Ishikawa (cell line): ENCODE measurements around the gene JMJD8.

ENCODE experiments used
- CEBPB ChIP-seq: IDR thresholded peaks from 2 replicates; pipeline ENCODE4 v1.6.1; 2012
- CREB1 ChIP-seq: IDR thresholded peaks from 2 replicates; pipeline ENCODE4 v1.6.1; 2012; ENCODE audit warnings: low read depth
- EGR1 ChIP-seq: IDR thresholded peaks from 2 replicates; pipeline ENCODE4 v1.6.1; 2012
- EP300 ChIP-seq: IDR thresholded peaks from 2 replicates; pipeline ENCODE4 v1.6.1; 2012; ENCODE audit warnings: borderline replicate concordance
- FOXM1 ChIP-seq: IDR thresholded peaks from 2 replicates; pipeline ENCODE4 v1.6.1; 2012; ENCODE audit warnings: low read depth, borderline replicate concordance
- NFIC ChIP-seq: IDR thresholded peaks from 2 replicates; pipeline ENCODE4 v1.6.1; 2012
- RAD21 ChIP-seq: IDR thresholded peaks from 2 replicates; pipeline ENCODE4 v1.6.1; 2012; ENCODE audit warnings: low read depth
- TAF1 ChIP-seq: IDR thresholded peaks from 2 replicates; pipeline ENCODE4 v1.6.1; 2012; ENCODE audit warnings: low read depth, mild to moderate bottlenecking
- TCF12 ChIP-seq: IDR thresholded peaks from 2 replicates; pipeline ENCODE4 v1.6.1; 2012; ENCODE audit warnings: low read depth
- TEAD4 ChIP-seq: IDR thresholded peaks from 2 replicates; pipeline ENCODE4 v1.6.1; 2012
- YY1 ChIP-seq: IDR thresholded peaks from 2 replicates; pipeline ENCODE4 v1.6.1; 2012; ENCODE audit warnings: low read depth
- ZBTB7A ChIP-seq: IDR thresholded peaks from 2 replicates; pipeline ENCODE4 v1.6.1; 2012; ENCODE audit warnings: low read depth
- TF ChIP-seq, protein P1 (sequence below): IDR thresholded peaks from 2 replicates; pipeline ENCODE4 v1.6.1; 2012
- TF ChIP-seq, protein P2 (sequence below): IDR thresholded peaks from 2 replicates; pipeline ENCODE4 v1.6.1; 2012; ENCODE audit warnings: low read depth, mild to moderate bottlenecking
- TF ChIP-seq, protein P3 (sequence below): IDR thresholded peaks from 2 replicates; pipeline ENCODE4 v1.6.1; 2012

JMJD8 gene

DNA sequence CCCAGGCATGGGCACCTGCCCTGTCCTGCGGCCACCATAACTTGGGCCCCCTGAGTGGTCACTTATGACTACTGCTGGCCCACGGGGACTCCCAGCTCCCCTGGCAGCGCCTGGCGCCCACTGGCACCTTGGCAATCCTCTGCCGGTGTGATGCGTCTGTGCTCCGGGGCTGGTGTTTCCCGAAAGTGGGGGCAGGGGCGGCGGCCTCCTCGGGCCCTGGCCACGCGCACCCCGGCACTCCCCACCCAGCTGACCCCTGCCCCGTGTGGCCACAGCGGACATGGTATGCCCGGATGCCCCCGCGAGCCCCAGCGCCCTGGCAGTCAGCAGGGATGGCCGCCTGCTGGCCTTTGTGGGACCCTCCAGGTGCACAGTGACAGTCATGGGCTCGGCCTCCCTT is 26.6 kb downstream of the JMJD8 start:
- TF ChIP-seq CEBPB (no peak), TEAD4 (no peak), EP300 (no peak), TAF1 (no peak), CREB1 (no peak), FOXM1 (no peak), ZBTB7A (no peak)
- TF ChIP-seq, protein P1, sequence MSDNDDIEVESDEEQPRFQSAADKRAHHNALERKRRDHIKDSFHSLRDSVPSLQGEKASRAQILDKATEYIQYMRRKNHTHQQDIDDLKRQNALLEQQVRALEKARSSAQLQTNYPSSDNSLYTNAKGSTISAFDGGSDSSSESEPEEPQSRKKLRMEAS: no peak
- TF ChIP-seq, protein P2, sequence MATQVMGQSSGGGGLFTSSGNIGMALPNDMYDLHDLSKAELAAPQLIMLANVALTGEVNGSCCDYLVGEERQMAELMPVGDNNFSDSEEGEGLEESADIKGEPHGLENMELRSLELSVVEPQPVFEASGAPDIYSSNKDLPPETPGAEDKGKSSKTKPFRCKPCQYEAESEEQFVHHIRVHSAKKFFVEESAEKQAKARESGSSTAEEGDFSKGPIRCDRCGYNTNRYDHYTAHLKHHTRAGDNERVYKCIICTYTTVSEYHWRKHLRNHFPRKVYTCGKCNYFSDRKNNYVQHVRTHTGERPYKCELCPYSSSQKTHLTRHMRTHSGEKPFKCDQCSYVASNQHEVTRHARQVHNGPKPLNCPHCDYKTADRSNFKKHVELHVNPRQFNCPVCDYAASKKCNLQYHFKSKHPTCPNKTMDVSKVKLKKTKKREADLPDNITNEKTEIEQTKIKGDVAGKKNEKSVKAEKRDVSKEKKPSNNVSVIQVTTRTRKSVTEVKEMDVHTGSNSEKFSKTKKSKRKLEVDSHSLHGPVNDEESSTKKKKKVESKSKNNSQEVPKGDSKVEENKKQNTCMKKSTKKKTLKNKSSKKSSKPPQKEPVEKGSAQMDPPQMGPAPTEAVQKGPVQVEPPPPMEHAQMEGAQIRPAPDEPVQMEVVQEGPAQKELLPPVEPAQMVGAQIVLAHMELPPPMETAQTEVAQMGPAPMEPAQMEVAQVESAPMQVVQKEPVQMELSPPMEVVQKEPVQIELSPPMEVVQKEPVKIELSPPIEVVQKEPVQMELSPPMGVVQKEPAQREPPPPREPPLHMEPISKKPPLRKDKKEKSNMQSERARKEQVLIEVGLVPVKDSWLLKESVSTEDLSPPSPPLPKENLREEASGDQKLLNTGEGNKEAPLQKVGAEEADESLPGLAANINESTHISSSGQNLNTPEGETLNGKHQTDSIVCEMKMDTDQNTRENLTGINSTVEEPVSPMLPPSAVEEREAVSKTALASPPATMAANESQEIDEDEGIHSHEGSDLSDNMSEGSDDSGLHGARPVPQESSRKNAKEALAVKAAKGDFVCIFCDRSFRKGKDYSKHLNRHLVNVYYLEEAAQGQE: no peak
- TF ChIP-seq, protein P3, sequence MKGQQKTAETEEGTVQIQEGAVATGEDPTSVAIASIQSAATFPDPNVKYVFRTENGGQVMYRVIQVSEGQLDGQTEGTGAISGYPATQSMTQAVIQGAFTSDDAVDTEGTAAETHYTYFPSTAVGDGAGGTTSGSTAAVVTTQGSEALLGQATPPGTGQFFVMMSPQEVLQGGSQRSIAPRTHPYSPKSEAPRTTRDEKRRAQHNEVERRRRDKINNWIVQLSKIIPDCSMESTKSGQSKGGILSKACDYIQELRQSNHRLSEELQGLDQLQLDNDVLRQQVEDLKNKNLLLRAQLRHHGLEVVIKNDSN: no peak

DNA sequence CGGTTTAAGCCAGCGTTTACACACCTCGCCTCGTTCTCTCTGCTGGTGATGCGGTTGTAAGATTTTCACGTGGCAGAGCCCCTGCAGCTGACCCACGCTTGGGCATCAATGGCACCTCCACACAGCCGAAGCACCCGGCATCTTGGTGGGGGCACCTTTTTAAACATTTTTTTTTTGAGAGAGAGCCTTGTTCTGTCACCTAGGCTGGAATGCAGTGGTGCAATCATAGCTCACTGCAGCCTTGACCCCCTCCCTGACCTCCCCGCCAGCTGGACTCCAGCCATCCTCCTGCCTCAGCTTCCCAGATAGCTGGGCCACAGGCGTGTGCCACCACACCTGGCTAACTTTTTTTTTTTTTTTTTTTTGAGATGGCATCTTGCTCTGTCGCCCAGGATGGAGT is 30.1 kb downstream of the JMJD8 start:
- no peak for TF ChIP-seq EP300
- TF ChIP-seq TCF12: no peak
- no peak for TF ChIP-seq FOXM1
- TF ChIP-seq EGR1: no peak
- TF ChIP-seq, protein P3: no peak
- TF ChIP-seq, protein P2: no peak
- TF ChIP-seq YY1: no peak
- no peak for TF ChIP-seq TEAD4
- TF ChIP-seq ZBTB7A: no peak
- TF ChIP-seq CEBPB: no peak
- TF ChIP-seq CREB1: no peak
- no peak for TF ChIP-seq NFIC

DNA sequence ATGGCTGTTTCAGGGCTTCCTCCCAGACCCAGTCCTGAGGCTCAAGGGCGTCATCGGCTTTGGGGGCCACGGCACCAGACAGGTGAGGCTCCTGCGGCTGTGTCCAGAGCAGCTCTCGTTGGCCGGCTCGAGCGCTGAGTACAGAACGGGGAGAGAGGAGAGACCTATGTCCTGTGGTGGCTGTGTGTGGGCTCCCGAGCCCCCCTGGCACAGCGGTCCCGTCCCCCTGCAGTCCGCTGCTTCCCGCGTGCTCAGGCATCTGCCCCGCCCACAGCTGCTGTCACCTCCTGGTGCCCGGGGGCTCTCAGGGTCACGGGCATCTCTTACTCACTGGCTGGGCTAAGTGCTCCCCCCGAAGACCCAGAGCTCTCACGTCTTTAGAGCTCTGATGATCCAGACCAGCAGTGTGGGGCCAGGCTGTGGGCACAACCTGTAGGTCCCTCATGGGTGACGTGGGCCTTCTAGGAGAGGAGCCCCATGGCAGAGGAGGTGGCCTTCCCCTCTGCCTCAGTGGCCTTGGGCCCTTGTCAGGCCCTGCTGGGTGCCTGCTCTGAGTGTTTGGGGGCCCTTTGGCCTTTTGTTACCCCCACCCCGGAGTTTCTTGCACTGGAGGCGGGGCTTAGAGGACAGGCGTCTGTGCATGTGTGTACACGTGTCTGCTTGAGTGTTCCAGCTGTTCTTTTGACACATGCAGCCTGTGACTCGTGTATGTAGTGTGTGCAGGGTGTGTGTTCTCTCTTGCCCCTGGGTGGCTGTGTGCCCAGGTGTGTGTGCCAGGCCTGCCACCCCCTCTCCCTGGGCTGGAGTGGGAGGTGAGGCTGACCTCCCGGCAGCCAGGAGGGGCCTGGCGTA is 31.5 kb downstream of the JMJD8 start:
- TF ChIP-seq TCF12 (no peak), ZBTB7A (no peak), RAD21 (no peak), FOXM1 (no peak), NFIC (no peak), TAF1 (no peak), CREB1 (no peak), YY1 (no peak), TEAD4 (no peak), CEBPB (no peak), EGR1 (no peak), EP300 (no peak)
- TF ChIP-seq, protein P2: no peak
- TF ChIP-seq, protein P1: no peak
- TF ChIP-seq, protein P3: no peak

DNA sequence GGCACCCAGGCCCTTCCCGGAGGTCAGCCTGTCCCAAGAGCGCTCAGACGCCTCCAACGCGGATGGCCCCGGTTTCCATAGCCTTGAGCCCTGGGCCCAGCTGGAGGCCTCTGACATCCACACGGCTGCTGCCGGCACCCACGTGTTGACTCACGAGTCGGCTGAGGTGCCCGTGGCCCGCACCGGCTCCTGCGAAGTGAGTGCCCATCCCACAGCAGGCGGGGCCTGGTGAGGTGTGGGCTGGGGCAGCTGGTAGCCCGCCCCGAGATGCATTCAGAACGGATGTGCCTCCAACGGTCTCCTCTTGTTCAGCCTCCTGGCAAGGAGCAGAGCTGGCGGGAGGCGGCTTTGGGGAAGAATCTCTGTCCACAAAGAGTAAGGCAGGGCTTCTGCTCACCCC is 32.3 kb downstream of the JMJD8 start:
- no peak for TF ChIP-seq RAD21
- no peak for TF ChIP-seq ZBTB7A
- TF ChIP-seq CREB1: no peak
- no peak for TF ChIP-seq FOXM1
- TF ChIP-seq YY1: no peak
- TF ChIP-seq EGR1: no peak
